HG03045 (cell line): ENCODE results near the gene INSC.

Source experiments
- ATAC-seq: cut with Tn5 transposase; IDR thresholded peaks from one replicate; pipeline ENCODE4 v1.9.1; 2021; ENCODE audit warnings: mild to moderate bottlenecking, moderate library complexity; ENCODE audit not compliant: unreplicated experiment

Gene INSC

DNA sequence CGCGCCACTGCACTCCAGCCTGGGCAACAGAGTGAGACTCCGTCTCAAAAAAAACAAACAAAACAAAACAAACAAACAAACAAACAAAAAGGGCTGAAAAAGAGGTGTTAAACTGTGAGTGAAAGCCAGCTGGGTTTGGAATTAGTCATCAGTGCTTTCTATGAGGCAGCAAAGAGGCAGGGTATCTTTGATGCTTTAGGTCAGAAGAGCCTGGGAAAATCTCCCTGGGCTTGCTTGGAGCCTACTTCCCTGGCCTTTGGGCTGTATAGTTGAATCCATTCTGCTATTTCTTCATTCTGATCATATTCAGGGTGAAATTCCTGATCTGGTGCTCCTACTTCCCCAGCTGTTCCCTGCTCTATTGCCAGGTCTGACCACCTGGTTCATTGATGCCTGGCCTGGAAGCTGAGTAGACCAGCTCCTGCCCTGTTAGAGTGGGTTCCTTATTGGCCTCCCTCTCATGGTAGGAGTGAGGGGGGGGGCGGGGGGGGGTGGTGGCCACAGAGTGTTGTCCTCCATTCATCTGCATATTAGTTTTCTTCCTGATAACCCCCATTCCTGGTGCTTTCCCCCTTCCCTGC is 65.6 kb downstream of the INSC start:
- ATAC-seq = no peak

DNA sequence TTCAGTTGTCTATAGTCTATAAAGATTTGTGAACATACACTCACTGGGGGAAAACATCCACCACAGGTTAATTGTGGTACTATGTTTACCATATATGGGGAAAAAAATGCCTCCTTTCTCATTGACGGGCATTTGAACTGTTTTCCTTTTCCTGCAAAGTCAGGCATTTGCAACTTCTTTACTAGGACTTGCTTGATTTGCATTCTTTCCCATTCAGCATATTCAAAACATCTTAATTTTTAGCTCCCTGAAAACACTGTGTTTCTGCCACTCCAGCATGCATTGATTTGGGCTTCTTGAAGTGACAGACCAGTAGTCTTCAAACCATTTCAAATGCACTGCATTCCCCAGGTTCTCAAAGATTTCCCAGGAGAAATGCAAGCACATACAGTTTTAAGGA is 67.6 kb downstream of the INSC start:
- ATAC-seq = no peak

DNA sequence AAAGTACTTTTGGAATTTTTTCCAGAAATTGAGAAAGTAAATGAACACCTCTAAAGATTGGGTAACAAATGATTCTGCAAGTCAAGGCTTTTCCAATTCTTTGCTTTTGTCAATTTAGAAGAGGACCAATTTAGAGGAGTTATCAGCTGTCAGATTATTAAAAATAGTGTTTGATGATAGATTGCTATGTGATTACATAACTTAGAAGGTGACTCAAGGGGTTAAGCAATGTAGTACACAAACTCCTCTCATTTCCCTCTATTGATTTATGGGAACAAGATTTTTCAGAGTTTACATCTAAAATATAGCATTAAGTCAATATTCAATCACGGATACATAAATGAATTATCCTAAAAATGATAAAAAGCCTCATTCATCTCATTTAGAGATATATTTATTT is 70.3 kb downstream of the INSC start:
- no peak for ATAC-seq

DNA sequence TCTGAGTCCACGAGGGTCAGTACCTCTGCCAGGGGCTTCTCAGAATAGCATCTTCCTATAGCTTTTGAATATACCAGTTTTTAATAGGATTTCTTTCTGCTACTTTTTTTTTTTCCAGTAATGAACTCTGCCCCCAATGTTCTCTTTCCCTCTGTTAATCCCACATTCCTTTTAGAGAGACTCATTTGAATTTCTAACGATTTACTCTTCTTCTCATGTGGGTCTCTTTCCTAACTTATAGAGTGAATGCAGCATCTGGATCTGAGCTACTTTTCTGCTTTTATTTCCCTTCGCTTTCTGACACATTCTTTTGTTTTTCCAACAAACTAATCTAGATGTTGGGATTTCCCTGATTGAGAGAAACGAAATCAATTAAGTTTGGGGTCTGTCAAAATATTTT is 71.4 kb downstream of the INSC start:
- no peak for ATAC-seq

DNA sequence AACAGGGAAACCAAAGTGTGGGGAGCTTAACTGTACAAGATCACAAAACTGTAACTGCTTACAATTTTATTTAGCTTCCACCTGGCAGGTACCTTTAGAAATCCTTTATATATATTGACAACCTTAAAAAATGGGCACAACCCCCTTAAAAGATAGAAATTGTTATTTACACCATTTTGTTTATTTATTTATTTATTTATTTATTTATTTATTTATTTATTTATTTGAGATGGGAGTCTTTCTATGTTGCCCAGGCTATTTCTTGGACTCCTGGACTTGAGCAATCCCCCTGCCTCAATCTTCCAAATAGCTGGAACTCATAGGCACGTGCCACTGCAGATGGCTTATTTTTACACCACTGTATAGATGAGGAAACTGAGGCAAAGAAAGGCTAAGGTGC is 74.5 kb downstream of the INSC start:
- no peak for ATAC-seq

DNA sequence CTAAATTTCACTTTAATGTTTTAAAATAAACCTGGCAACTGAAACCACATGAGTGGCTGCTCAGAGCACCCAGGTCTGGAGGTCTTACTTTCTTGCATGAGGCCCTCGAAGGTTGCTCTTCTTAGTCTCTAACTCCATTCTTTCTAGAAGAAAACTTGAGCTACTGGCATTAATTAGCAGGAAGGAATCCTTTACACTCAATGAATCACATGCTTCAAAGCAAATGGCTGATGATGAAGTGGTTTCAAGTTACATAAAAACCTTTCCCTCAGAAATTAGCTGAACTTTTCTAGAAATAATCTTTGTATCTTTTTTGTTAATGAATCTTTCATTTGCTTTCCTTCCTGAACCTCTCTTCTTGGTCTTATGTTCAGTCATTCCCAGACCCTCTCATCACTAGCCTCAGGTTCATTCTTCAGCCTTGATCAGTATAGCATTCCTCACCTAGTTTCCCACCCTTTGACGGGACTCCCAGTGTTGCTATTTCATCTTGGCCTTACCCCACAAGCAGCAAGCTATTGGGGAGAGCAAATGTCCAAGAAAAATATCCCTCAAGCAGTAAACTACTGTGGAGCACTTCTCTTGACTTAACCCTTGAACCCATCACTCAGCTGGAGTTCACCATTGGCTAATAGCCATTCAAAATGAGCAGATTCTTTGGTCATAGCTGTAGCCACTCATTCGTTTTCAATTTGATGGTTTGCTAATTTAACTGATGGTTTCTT is 75.1 kb downstream of the INSC start:
- no peak for ATAC-seq

DNA sequence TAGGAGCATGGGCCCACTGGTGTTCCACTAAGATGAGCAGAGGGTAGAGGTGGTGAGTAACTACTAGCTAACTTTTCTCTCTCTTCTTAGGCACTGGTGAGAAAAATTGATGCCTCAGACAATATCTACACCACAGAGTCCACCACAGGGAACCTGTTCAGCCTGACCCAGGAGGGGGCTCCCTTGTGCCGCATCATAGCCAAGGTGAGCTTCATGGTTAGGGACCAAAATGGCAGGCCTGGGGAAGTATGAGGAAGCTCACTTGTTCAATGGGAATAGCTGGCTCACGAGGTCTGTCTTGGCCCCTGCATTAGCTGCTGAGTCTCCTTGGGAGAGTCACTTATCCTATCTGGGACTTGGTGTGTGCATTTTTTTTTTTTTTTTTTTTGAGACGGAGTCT is 75.9 kb downstream of the INSC start:
- no peak for ATAC-seq

DNA sequence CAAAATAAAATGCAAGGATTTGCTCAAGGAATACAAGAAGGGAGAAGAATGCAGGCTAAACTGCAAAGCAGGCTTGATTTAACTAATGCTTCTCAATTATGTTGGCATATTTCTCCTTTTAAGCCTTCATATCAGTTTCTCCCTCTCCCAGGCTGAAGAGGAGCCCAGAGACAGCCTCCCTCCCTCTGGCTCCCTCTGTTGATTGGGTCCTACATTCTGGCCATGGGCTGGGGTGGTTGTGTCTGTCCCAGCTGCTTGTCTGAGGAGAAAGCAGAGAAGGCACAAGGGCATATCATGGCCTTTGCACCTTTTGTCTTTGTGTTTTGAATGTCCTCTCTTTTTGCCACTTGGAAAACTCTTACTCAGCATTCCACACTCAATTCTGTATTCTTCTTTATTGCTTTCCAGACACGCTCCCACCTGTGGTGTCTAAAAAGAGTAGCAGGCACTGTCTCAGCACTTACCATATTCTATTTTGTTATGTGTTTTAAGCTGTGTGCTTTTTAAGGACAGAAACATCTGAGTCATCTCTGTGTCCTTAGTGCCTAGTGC is 77.4 kb downstream of the INSC start:
- no peak for ATAC-seq

DNA sequence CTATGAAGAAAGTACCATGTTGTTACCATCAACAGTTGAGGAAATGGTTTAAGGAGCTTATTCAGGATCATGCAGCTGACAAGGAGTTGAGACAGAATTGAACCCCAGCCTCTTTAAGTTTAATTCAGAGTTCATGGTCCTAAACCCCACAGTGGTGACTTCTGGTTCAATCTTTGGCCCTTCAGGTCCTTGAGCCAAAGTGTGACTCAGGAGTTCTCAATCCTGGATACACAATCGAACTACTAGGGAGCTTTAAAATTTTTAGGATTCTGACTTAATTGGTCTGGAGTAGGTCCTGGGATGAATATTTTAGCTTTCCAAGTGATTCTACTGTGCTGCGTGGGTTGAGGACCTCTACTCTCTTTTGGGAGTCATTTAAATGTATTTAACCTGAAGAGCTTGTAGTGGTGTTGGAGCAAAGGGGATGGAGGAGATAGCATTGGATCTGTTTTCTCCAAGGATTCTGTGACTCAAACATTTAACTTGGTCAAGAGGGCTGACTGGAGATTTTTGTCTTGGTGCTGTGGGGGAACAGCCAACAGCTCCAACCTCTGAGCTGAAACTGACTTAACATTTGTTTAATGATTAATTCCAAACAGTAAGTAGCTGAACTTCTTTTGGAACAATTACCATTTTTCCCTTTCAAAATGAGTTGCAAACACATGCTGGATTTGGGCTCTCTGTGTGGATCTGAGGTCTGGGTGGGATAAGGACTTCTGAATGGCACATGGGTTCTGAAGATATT is 80.1 kb downstream of the INSC start:
- no peak for ATAC-seq

DNA sequence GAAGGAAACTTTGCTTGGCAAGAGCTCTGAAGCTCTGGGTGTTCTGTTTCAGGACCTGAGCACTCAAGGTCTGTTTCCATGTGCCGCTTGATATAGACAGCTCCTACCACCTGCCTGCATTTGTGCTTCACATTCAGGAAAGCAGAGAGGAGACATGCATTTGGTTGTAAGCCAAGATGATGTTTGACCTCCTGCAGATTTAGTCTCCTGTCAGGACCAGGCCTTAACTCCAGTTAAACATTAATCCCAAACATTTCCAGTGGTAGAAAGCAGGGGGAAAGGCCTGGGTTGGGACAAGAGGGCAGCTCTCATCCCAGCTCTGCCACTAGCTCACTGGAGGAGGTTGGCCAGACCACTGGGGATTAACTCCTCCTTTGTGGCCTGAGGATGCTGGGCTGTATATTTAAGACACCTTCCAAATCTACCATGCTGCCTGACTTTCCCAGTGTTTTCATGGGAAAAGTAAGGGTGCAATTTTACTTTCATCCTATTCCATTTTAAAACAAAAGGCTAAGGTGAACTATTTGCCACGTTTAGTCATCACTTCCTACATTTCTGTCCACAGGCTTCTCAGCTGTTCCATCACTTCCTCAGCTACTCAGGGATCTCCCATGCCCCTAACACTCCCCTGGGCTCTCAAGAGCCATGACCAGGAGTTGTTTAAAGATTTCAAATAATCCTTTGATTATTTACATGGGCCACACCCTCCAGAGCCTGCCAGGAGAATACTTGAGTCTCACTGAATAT is 80.9 kb downstream of the INSC start:
- no peak for ATAC-seq

DNA sequence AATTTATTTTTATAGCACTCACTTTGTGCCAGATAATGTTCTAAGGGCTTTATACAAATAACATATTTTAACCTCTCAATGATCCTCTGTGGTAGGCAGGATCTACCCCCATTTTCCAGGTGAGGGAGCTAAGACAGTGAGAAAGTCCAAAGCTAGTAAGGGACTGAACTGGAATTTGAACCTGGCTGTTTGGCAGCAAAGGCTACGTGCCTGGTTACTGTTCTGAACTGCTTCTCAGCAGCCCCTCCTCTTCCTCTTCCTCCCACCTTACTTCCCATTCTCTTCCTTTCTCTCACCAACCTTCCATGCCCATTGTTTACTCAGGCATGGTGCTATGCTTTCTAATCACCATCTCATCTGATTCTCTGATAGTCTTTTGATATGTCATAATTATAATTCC is 82.0 kb downstream of the INSC start:
- ATAC-seq = no peak

DNA sequence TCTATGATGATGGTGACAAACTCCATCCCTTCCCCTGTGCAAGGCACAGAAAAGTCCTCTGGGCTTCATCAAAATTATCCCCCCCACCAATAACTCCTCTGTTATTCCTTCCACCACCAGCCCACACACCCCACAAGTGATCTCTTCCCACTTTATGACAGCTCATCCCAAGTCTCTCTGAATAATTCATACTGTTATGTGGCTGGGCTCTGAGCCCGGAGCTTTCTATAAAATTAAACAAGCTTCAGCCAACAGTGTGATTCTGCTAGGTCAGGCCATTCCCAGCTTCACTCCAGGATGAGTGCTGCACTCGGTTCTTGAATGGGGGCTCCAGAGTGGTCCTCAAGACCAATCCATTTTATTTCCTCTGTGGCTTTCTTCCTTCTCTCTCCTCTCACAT is 83.0 kb downstream of the INSC start:
- no peak for ATAC-seq

DNA sequence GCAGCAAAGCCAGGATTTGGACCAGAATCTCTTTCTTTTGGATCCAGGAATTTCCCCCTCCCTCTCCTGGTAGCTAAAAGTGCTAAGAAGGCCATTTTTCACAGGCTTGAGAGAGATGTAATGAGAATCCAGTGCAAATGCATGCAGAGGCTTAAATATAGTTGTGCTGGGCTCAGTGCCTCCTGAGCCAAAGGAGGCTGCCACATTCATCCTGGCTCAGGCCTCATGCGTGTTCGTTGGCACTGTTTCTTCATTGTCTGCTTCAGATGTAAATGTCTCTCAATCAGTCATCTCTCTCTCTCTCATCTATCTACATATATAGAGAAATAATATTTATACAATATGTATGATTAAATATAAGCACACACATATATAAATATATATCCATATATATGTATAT is 83.6 kb downstream of the INSC start:
- ATAC-seq = no peak

DNA sequence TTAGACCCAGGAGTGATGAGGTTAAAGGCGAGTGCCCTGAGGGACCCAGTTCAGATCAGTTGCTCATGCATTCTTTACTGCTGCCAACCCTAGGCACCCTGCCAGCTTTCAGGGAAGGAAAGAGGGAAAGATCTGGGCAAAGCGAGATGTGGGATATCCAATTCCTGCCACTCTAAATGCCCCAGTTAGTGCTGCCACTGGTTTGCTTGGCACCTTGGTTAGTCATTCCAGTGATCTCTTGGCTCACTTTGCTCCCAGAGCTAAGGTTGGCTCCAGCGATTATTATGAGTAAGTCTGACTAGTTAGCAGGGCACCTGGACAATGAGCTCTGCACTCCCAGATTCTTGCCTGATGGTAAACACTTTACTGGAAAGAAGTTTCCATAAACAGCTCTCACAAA is 85.0 kb downstream of the INSC start:
- ATAC-seq = no peak

DNA sequence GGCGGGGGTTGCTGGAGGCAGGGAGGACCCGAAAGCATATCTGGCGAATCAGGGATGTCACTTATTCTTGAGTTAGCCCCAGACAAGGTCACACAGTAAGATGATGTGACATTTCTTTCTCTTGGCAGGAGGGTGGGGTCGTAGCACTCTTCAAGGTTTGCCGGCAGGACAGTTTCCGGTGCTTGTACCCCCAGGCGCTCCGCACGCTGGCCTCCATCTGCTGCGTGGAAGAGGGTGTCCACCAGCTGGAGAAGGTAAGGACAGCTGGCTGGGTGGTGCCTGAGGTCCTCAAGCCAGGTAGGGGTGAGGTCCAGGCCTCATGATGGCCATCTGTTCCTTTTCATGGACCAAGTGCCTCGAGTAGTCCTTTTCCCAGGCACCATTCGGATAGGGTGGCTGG is 86.0 kb downstream of the INSC start:
- no peak for ATAC-seq

DNA sequence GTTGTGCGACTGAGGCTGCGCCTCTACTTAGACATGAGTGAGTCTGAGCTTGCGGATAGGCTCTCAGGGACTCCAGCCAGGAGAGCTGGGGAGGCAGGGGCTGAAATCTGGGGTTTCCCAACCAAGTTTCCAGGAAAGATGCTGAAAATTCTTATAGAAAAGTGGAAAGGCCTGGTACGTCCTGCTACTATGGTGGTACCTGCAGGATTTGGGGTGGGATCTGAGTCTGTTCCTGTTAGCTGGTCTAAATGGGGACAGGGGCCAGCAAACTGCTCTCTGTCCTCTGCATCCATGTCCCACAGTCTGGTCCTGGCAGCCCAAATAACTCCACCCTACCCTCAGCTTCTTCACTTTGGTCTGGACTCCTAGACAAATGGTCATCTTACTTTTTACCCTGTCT is 86.9 kb downstream of the INSC start:
- ATAC-seq = no peak

DNA sequence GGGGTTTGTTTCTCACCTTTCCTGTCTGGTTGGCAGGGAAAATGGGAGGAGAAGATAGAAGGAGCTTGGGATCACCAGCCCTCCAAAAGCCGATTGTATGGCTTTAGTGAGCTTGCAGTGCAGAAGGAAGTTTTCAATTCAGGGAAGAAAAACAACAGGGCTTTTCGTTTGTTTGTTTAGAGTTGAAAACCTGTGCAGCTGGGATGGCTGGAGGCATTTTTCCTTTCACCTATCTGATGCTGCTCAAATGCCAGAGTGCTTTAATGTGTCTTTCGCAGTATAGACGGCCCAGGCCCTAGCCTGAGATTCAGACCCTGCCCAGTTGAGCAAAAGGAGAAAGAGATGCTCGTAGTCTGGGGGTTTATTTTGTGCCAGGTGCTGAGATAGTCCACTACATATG is 87.9 kb downstream of the INSC start:
- ATAC-seq = no peak

DNA sequence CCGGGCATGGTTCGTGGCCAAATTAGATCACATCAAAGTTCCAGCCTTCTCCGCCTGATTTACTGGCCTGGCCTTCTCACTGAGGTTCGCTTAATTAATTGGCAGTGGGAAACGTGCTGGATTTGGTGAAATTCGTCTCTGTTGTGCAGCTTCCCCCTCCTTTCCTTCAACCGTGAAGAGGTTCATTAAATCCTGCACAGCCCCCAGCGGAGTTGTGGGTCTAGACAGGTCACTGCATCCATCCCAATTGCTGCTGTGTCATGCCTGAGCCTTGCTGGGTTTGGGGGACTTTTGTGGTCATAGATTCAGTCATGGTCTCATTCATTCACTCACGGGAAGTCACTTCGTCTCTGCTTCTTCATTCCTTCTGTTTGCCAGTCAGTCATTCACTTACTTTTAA is 90.0 kb downstream of the INSC start:
- ATAC-seq = no peak

DNA sequence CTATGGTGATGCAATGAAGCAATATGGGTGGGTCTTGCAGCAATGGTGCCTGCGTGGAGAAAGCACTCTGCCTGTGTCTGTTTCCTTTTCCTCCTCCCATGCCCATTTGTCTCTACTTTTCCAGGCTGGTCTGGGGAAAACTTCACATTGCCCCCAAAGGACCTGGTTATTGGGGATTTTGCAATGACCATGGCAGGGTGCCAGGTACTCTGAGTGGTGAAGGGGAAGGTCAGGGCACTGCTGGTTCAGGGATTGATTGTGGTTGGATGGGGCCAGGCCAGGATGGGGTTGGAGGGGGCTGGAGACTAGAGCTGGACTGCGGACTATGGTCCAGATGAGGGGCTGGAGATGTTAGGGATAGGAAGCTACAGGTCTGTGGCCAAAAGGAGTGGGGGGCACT is 92.1 kb downstream of the INSC start:
- ATAC-seq = no peak

DNA sequence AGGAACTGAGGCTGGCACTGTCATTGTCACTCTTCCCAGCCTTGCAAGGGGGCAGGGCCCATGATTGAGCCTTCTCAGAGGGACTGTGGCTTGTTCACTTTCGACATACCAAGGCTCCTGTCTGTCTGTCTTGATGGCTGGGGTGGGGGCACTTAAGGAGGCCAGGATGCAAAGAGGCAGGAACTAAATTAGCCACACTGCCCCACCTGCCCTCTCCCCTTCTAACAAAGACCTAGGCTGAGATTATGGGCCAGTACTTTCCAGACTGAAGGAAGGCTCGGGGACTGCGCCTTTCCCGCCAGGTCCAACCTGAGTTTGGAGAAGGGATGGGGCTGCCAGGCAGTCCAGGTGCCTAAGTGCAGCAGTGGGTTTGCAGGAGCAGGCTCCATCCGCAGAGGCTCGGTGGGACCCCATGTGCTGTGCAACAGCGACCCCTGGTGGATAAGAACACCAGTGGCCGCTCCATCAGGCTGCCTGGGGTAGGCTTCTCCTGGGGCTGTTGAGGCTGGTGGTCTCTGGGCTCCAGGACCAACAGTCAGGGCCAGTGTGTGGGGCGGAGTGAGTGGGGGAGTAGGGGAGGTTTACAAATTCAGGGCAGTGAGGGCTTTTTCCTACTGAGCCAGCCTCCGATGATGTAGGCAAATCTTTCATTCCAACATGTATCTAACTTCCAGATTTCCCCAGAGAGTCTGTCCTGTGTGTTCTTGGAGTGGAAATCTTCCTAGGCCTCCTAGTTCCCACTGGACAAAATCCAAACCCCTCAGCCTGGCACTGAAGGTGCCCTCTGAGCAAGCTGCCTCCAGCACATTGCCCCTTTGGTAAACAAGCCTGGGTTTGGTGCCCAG is 93.9 kb downstream of the INSC start:
- ATAC-seq = peak; percentile 90
